SK-N-SH treated with all-trans-retinoic acid at 6 μM for 48 hours (cell line): ENCODE measurements around the gene SUMF2.
"Not testable (repeated sequence)": the region's sequence is repeated elsewhere in the genome, so short reads cannot be mapped to it uniquely, and the experiment has no call there.

Experiments
- ATAC-seq: fragments of 200-7000 bp; cut with Tn5 transposase; 3 replicates; pipeline ENCODE4 v1.9.1; 2020; ENCODE audit warnings: mild to moderate bottlenecking, moderate library complexity
- ARNTL ChIP-seq: fragments of 450-650 bp; formaldehyde crosslinking; IDR thresholded peaks from 2 replicates; pipeline ENCODE4 v1.5.0; 2020; ENCODE audit warnings: low read depth, mild to moderate bottlenecking, moderate library complexity, borderline replicate concordance
- BACH2 ChIP-seq: fragments of 250-450 bp; sonication (Bioruptor Pico); IDR thresholded peaks from 2 replicates; pipeline ENCODE4 v1.9.0; 2021; ENCODE audit warnings: mild to moderate bottlenecking, borderline replicate concordance
- CREB5 ChIP-seq: fragments of 250-450 bp; sonication (Bioruptor Pico); IDR thresholded peaks from 2 replicates; pipeline ENCODE4 v1.5.1; 2020; ENCODE audit warnings: low read depth, mild to moderate bottlenecking, moderate library complexity
- CSDC2 ChIP-seq: fragments of 250-450 bp; sonication (Bioruptor Pico); IDR thresholded peaks from 2 replicates; pipeline ENCODE4 v1.5.0; 2020; ENCODE audit warnings: mild to moderate bottlenecking, moderate library complexity
- CSRNP3 ChIP-seq: fragments of 250-450 bp; sonication (Bioruptor Pico); IDR thresholded peaks from 2 replicates; pipeline ENCODE4 v1.5.1; 2021; ENCODE audit warnings: mild to moderate bottlenecking, moderate library complexity
- ESRRG ChIP-seq: fragments of 250-450 bp; sonication (Bioruptor Pico); IDR thresholded peaks from 2 replicates; pipeline ENCODE4 v1.6.1; 2021; ENCODE audit warnings: mild to moderate bottlenecking
- GLIS3 ChIP-seq: fragments of 250-450 bp; sonication (Bioruptor Pico); IDR thresholded peaks from 2 replicates; pipeline ENCODE4 v1.5.0; 2020; ENCODE audit warnings: mild to moderate bottlenecking, moderate library complexity
- ISL1 ChIP-seq: fragments of 250-450 bp; sonication (Bioruptor Pico); IDR thresholded peaks from 2 replicates; pipeline ENCODE4 v2.1.2; 2022; ENCODE audit warnings: mild to moderate bottlenecking, moderate library complexity
- OSR1 ChIP-seq: fragments of 250-450 bp; sonication (Bioruptor Pico); IDR thresholded peaks from 2 replicates; pipeline ENCODE4 v1.8.0; 2022; ENCODE audit warnings: moderate library complexity, mild to moderate bottlenecking, inconsistent platforms
- PATZ1 ChIP-seq: fragments of 250-450 bp; sonication (Bioruptor Pico); IDR thresholded peaks from 2 replicates; pipeline ENCODE4 v1.8.0; 2020; ENCODE audit warnings: mild to moderate bottlenecking, moderate library complexity, borderline replicate concordance
- PPARA ChIP-seq: fragments of 250-450 bp; sonication (Bioruptor Pico); IDR thresholded peaks from 2 replicates; pipeline ENCODE4 v1.5.0; 2020; ENCODE audit warnings: mild to moderate bottlenecking, borderline replicate concordance
- RARB ChIP-seq: fragments of 250-450 bp; sonication (Bioruptor Pico); IDR thresholded peaks from 2 replicates; pipeline ENCODE4 v1.8.0; 2021; ENCODE audit warnings: mild to moderate bottlenecking, moderate library complexity
- SNAI2 ChIP-seq: fragments of 250-450 bp; sonication (Bioruptor Pico); IDR thresholded peaks from 2 replicates; pipeline ENCODE4 v1.5.0; 2020; ENCODE audit warnings: mild to moderate bottlenecking, moderate library complexity
- TOX ChIP-seq: fragments of 250-450 bp; sonication (Bioruptor Pico); IDR thresholded peaks from 2 replicates; pipeline ENCODE4 v1.8.0; 2021; ENCODE audit warnings: mild to moderate bottlenecking, moderate library complexity, borderline replicate concordance
- TSHZ2 ChIP-seq: fragments of 250-450 bp; sonication (Bioruptor Pico); IDR thresholded peaks from 2 replicates; pipeline ENCODE4 v1.5.0; 2020; ENCODE audit warnings: mild to moderate bottlenecking, moderate library complexity
- ZC3H10 ChIP-seq: fragments of 250-450 bp; sonication (Bioruptor Pico); IDR thresholded peaks from 2 replicates; pipeline ENCODE4 v1.5.1; 2021; ENCODE audit warnings: mild to moderate bottlenecking, moderate library complexity
- ZFP3 ChIP-seq: fragments of 250-450 bp; sonication (Bioruptor Pico); IDR thresholded peaks from 2 replicates; pipeline ENCODE4 v1.5.0; 2020; ENCODE audit warnings: mild to moderate bottlenecking, moderate library complexity
- ZFP30 ChIP-seq: fragments of 450-650 bp; formaldehyde crosslinking; IDR thresholded peaks from 2 replicates; pipeline ENCODE4 v1.5.0; 2022; ENCODE audit warnings: mild to moderate bottlenecking, moderate library complexity
- ZNF565 ChIP-seq: fragments of 450-650 bp; formaldehyde crosslinking; conservative IDR thresholded peaks from 2 replicates; pipeline ENCODE4 v1.5.0; 2020; ENCODE audit warnings: low read depth, mild to moderate bottlenecking, moderate library complexity
- ZNF8 ChIP-seq: fragments of 450-650 bp; formaldehyde crosslinking; IDR thresholded peaks from 2 replicates; pipeline ENCODE4 v1.5.0; 2020; ENCODE audit warnings: mild to moderate bottlenecking, moderate library complexity

Gene SUMF2

GRCh38 chr7:56110611-56111010 lies 46.5 kb downstream of the SUMF2 start:
- ATAC-seq: no peak
- TF ChIP-seq GLIS3 (CRISPR knock-in tag): no peak
- no peak for TF ChIP-seq CSRNP3 (CRISPR knock-in tag)
- TF ChIP-seq TSHZ2 (CRISPR knock-in tag): no peak
- TF ChIP-seq ISL1 (CRISPR knock-in tag): no peak
- no peak for TF ChIP-seq ZC3H10 (CRISPR knock-in tag)
- TF ChIP-seq BACH2 (CRISPR knock-in tag): no peak
- no peak for TF ChIP-seq SNAI2 (CRISPR knock-in tag)
- no peak for TF ChIP-seq RARB (CRISPR knock-in tag)
- TF ChIP-seq PATZ1 (CRISPR knock-in tag): no peak
- no peak for TF ChIP-seq ZFP3 (CRISPR knock-in tag)
- no peak for TF ChIP-seq ZNF8 (CRISPR knock-in tag)
- no peak for TF ChIP-seq ZNF565 (CRISPR knock-in tag)
- no peak for TF ChIP-seq CREB5 (CRISPR knock-in tag)
- TF ChIP-seq ESRRG: no peak
- TF ChIP-seq ARNTL (CRISPR knock-in tag): no peak
- TF ChIP-seq TOX: no peak
- no peak for TF ChIP-seq ZFP30 (CRISPR knock-in tag)
- TF ChIP-seq PPARA: no peak

- not testable (repeated sequence) for ATAC-seq
Observed at GRCh38 chr7:56112244-56112643, 48.2 kb downstream of the SUMF2 start.

GRCh38 chr7:56115852-56116538 lies 51.9 kb downstream of the SUMF2 start, which contains the start of gene NUPR2:
TSS of gene NUPR2 (minus strand) at chr7:56116417. CDS start at chr7:56116314, 103 bp downstream.
- peak; percentile 40 for ATAC-seq
- TF ChIP-seq ZC3H10 (CRISPR knock-in tag): no peak
- TF ChIP-seq BACH2 (CRISPR knock-in tag): no peak
- no peak for TF ChIP-seq OSR1 (CRISPR knock-in tag)
- no peak for TF ChIP-seq SNAI2 (CRISPR knock-in tag)
- no peak for TF ChIP-seq GLIS3 (CRISPR knock-in tag)
- no peak for TF ChIP-seq ZFP30 (CRISPR knock-in tag)
- TF ChIP-seq ZNF8 (CRISPR knock-in tag): no peak
- TF ChIP-seq CSDC2 (CRISPR knock-in tag): no peak
- TF ChIP-seq ZFP3 (CRISPR knock-in tag): no peak
- no peak for TF ChIP-seq PATZ1 (CRISPR knock-in tag)
- no peak for TF ChIP-seq TOX
- no peak for TF ChIP-seq TSHZ2 (CRISPR knock-in tag)
- TF ChIP-seq CSRNP3 (CRISPR knock-in tag): no peak
- no peak for TF ChIP-seq ZNF565 (CRISPR knock-in tag)
